GM12864 (cell line): Measurements from ENCODE around the gene STK32B.

Experiments used
- DNase-seq: peaks from one replicate; pipeline ENCODE4 v3.0.0-alpha.2; 2011; ENCODE audit warnings: low read depth
- H3K4me3 ChIP-seq: 2 replicates; pipeline ENCODE4 v1.5.1; 2011; ENCODE audit warnings: mild to moderate bottlenecking, low read depth, low read length, control low read depth
- TF ChIP-seq, protein P1 (sequence below): IDR thresholded peaks from 2 replicates; pipeline ENCODE4 v1.5.1; 2011; ENCODE audit warnings: low read depth, mild to moderate bottlenecking, moderate library complexity, low read length, control low read depth, inconsistent platforms; ENCODE audit errors: missing control alignments

STK32B gene

DNA sequence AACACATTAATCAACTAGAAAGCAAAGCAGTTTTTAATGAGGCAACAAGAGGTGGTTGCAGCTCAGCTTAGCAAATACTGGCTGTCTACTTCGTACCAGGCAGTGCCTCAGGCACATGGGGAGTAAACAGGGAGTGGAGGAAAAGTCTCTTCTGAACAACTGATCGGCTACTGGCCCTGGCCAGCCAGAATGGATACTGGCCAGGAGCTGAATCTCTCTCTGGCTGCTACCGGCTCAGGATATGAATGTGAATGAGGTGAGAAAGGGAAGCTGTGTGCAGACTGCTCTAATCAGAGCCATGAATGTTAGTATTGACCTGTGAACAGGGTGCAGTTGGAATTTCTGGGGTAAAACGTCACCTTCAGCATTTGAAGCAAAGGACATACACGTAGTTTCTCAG, 77.3 kb downstream of the STK32B start:
- no peak for DNase-seq
- no peak overlapping the region for H3K4me3 ChIP-seq
- TF ChIP-seq, protein P1, sequence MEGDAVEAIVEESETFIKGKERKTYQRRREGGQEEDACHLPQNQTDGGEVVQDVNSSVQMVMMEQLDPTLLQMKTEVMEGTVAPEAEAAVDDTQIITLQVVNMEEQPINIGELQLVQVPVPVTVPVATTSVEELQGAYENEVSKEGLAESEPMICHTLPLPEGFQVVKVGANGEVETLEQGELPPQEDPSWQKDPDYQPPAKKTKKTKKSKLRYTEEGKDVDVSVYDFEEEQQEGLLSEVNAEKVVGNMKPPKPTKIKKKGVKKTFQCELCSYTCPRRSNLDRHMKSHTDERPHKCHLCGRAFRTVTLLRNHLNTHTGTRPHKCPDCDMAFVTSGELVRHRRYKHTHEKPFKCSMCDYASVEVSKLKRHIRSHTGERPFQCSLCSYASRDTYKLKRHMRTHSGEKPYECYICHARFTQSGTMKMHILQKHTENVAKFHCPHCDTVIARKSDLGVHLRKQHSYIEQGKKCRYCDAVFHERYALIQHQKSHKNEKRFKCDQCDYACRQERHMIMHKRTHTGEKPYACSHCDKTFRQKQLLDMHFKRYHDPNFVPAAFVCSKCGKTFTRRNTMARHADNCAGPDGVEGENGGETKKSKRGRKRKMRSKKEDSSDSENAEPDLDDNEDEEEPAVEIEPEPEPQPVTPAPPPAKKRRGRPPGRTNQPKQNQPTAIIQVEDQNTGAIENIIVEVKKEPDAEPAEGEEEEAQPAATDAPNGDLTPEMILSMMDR: no peak

DNA sequence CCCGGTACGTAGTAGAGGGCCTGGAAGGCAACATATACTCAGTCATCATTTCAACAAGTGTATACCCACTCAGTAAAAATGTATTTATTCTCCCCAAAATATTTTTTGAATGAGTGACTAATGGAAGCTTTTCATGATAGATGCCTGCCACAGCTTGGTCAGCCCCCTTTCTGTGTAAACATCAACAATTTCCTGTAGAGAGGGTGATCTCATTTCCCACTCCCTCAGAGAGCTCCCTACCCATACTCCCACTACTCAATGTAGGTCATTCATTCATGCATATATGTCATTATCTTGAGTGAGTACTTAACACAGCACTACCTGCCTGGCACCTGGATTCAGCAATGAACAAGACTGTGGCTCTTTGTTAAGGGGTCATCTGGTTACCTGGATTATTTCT, 81.9 kb downstream of the STK32B start:
- H3K4me3 ChIP-seq: no peak overlapping the region
- TF ChIP-seq, protein P1: no peak
- no peak for DNase-seq

DNA sequence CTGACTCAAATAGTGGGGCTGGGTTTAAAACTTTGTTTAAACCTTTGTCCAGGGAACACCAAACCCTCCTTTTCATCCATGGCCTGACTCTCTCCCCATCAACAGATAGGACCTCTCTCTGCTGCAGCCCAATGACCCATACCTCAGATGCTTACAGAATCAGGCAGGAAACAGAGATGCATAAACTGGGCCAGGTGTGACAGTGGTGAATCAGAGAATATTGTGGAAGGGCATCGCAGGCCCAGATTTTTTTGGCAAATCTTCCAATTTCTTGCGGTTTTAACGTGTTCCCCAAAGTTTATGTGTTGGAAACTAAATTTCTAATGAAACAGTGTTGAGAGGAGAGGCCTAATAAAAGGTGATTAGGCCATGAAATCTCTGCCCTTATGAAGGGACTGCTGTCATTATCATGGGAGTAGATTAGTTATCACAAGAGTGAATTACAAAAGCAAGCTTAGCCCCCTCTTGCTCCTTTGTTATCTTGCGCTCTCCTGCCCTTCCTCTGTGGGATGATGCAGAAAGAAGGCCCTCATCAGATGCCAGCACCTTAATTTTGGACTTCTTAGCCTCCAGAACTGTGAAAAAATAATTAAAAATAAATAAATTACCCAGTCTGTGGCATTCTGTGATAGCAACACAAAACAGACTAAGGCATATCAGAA, 82.8 kb downstream of the STK32B start:
- TF ChIP-seq, protein P1: no peak
- H3K4me3 ChIP-seq: no peak overlapping the region
- DNase-seq: no peak

DNA sequence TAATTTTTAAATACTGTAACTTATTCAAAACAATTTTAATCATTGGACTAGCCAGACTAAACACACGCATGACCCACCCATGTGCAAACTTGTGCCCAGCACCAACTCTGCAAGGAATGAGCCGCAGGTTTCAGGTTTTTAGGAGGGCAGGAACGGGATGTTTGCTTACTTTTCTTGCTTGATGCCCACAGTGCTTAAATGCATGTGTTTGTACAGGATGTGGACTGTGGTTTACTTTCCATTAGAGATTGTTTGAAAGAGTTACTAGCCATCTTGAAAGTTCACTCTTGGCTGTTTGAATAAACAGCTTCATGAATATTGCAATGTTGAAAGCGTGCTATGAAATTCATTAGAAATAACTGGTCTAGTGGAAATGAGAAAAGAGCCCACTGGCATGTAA, 83.3 kb downstream of the STK32B start:
- TF ChIP-seq, protein P1: no peak
- H3K4me3 ChIP-seq: no peak overlapping the region
- DNase-seq: no peak

DNA sequence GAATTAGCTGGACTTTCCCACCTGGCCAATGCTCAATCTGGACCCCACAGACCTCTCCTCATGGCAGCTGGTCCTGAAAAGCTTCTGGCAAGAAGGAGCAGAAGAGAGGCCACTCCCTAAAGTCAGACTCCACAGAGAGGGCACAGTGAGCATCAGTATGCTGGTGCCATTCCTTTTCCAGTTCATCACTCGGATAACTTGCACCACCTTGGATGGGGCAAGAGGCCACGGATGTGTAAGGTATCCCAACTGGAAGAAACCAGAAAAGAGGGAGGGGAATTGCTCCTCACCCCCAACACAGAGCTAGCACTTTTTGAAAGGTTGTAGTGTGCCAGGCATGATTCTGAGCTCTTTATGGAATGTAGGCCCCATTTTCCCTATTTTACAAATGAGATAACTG, 85.9 kb downstream of the STK32B start:
- no peak overlapping the region for H3K4me3 ChIP-seq
- TF ChIP-seq, protein P1: no peak
- no peak for DNase-seq

DNA sequence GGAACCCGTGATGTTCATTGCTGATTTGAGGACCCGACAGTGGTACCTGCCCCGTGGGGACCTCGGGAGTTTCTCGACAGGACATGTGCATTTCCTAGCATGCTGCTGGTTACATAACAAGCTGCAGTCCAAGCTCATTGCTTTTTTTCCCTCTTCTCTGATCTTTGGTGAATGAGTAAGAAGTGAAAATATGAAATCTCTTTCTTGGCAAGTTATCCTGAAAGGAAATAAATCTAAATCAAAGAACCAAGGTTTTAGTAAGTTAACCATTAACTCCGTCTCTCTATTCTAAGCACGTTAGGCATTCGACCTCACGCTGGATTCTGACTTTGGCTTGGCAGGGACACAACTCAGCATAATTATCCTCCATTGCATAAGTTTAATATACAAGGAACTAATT, 86.6 kb downstream of the STK32B start:
- no peak for DNase-seq
- TF ChIP-seq, protein P1: no peak
- no peak overlapping the region for H3K4me3 ChIP-seq

DNA sequence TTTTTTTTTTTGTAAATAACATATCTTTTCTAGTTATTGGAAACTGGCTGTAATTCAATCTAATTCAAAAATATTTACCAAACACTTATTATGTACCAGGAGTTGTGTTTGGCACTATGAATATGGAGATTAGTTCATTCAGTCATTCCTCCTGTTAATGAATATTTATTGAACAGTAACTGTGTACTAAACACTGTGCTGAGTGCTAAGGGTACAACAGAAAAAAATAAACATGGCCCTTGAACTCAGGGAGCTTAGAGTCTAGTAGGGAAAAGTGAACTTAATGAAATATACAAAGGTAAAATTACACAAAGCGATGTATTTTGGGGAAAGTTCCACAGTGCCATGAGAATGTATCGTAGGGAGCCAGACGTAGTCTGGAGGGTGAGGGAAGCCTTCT, 87.1 kb downstream of the STK32B start:
- TF ChIP-seq, protein P1: no peak
- H3K4me3 ChIP-seq: no peak overlapping the region
- no peak for DNase-seq
